Naive thymus-derived CD4-positive, alpha-beta T cell (primary cell): ENCODE data around the gene CRHR2. TPM values are rescaled to one million over a fixed set of nuclear protein-coding genes. Genes with fewer than 3 reads are reported as not detected.

Experiments
- ATAC-seq: fragments of 150-1000 bp; cut with Tn5 transposase; 2 replicates; pipeline ENCODE4 v1.10.0; 2021; ENCODE audit warnings: mild to moderate bottlenecking, moderate library complexity
- CTCF ChIA-PET: fragments of 350-600 bp; sonication (Branson Sonifier 250); formaldehyde crosslinking; loops from one replicate; lab custom pipeline; 2021; ENCODE audit warnings: antibody characterized with exemption; lab: Charles Lee
- POLR2A ChIA-PET: fragments of 350-600 bp; sonication (Branson Sonifier 250); formaldehyde crosslinking; loops from one replicate; lab custom pipeline; 2021; ENCODE audit warnings: antibody characterized with exemption, inconsistent platforms; lab: Charles Lee
- DNase-seq, 9 donors: peaks; one replicate each; pipeline versions ENCODE4 v3.0.0 to v3.0.0-alpha.2; 2020 to 2022; ENCODE audit warnings: mixed read lengths in 1 of 9
- H3K27ac ChIP-seq: one replicate; pipeline ENCODE4 v1.7.0; 2013; ENCODE audit warnings: mild to moderate bottlenecking, low read depth, low read length, moderate library complexity
- H3K27me3 ChIP-seq, 2 donors: one replicate each; pipeline ENCODE4 v1.7.0; 2013; ENCODE audit warnings: low read length in 2 of 2, mild to moderate bottlenecking in 2 of 2, moderate library complexity in 2 of 2; ENCODE audit not compliant: control insufficient read depth in 2 of 2, insufficient read depth in 2 of 2
- H3K36me3 ChIP-seq, 3 experiments: 1 replicate in 2 of 3; 2 replicates in 1 of 3; pipeline ENCODE4 v1.7.0; 2013; ENCODE audit warnings: low read length in 3 of 3, mild to moderate bottlenecking in 3 of 3, moderate library complexity in 1 of 3; ENCODE audit not compliant: insufficient read depth in 3 of 3, control insufficient read depth in 2 of 3
- H3K4me1 ChIP-seq, 2 donors: one replicate each; pipeline ENCODE4 v1.7.0; 2013; ENCODE audit warnings: low read length in 2 of 2, mild to moderate bottlenecking in 2 of 2, moderate library complexity in 1 of 2; ENCODE audit not compliant: control insufficient read depth in 2 of 2, insufficient read depth in 2 of 2
- H3K4me3 ChIP-seq: 2 replicates; pipeline ENCODE4 v1.7.0; 2013; ENCODE audit warnings: mild to moderate bottlenecking, low read length
- H3K9me3 ChIP-seq, 3 experiments: 1 replicate in 2 of 3; 2 replicates in 1 of 3; pipeline ENCODE4 v1.7.0; 2013; ENCODE audit warnings: low read length in 3 of 3; ENCODE audit not compliant: control insufficient read depth in 2 of 3
- H3K27ac Mint-ChIP-seq, 9 donors: one replicate each; pipeline ENCODE4 v1.8.0; 2020 to 2022; ENCODE audit warnings: mixed read lengths in 9 of 9, mild to moderate bottlenecking in 8 of 9, moderate library complexity in 5 of 9, inconsistent platforms in 2 of 9
- H3K27me3 Mint-ChIP-seq, 5 donors: one replicate each; pipeline ENCODE4 v1.8.0; 2021 to 2022; ENCODE audit warnings: mixed read lengths in 5 of 5, mild to moderate bottlenecking in 1 of 5
- H3K36me3 Mint-ChIP-seq, 5 donors: one replicate each; pipeline ENCODE4 v1.8.0; 2020 to 2022; ENCODE audit warnings: mixed read lengths in 5 of 5, mild to moderate bottlenecking in 3 of 5, inconsistent platforms in 1 of 5
- H3K4me1 Mint-ChIP-seq, 7 donors: one replicate each; pipeline ENCODE4 v1.8.0; 2020 to 2022; ENCODE audit warnings: mixed read lengths in 7 of 7, mild to moderate bottlenecking in 3 of 7, inconsistent platforms in 1 of 7
- H3K4me3 Mint-ChIP-seq, 10 donors: one replicate each; pipeline ENCODE4 v1.8.0; 2020 to 2022; ENCODE audit warnings: mild to moderate bottlenecking in 10 of 10, mixed read lengths in 10 of 10, moderate library complexity in 6 of 10, inconsistent platforms in 2 of 10
- H3K9me3 Mint-ChIP-seq, 11 donors: one replicate each; pipeline ENCODE4 v1.8.0; 2020 to 2022; ENCODE audit warnings: mixed read lengths in 11 of 11, mild to moderate bottlenecking in 4 of 11, inconsistent platforms in 1 of 11, moderate library complexity in 1 of 11
- intact Hi-C, 2 donors: fragments of 100-400 bp; cut with micrococcal nuclease; formaldehyde crosslinking; loops; one replicate each; pipeline ENCODE4 v1.15.1; 2023
- polyA plus RNA-seq, 2 donors: library from polyadenylated mRNA; unstranded; fragments of 300-500 nt; fragmentation: Illumina TruSeq; gene quantifications; one replicate each; pipeline ENCODE4 v1.2.3, GENCODE V29; 2021
- total RNA-seq, 6 experiments: library from RNA in 5 of 6; stranded (reverse) in 5 of 6; gene quantifications; 1 replicate in 5 of 6; 2 replicates in 1 of 6; pipeline ENCODE4 v1.2.3 and lab custom pipeline; 2021 to 2026

The CRHR2 gene
- total and polyA plus RNA-seq, 7 experiments from 2014 or later = not detected

GRCh38 chr7:30612658-30613265 lies 69.5 kb downstream of the CRHR2 start:
- peaks cover 22 to 77% (median 26%) of the 10 kb centered on the region in 3 experiments for H3K36me3 ChIP-seq
- no peaks in the 10 kb centered on the region for H3K27me3 ChIP-seq
- Mint-ChIP-seq H3K36me3 (peaks cover 23 to 75% (median 47%) of the 10 kb centered on the region in 5 donors), H3K4me1 (peaks cover 0 to 40% (median 12%) of the 10 kb centered on the region in 7 donors), H3K27me3 (no peaks in the 10 kb centered on the region), H3K27ac (peak overlapping the region in 3 of 9 donors; percentile 3 to 64 (median 48)), H3K4me3 (no peak overlapping the region), H3K9me3 (no peaks in the 10 kb centered on the region)
- no peak overlapping the region for H3K27ac ChIP-seq
- POLR2A ChIA-PET = no interaction called here
- DNase-seq (no peak), ATAC-seq (no peak)
- CTCF ChIA-PET = no interaction called here
- no peaks in the 10 kb centered on the region for H3K9me3 ChIP-seq
- H3K4me1 ChIP-seq = no peaks in the 10 kb centered on the region
- intact Hi-C loops = no loop called here
- no peak overlapping the region for H3K4me3 ChIP-seq

GRCh38 chr7:30605832-30606231 lies 76.4 kb downstream of the CRHR2 start:
- H3K36me3 Mint-ChIP-seq = peaks cover 17 to 74% (median 53%) of the 10 kb centered on the region in 5 donors
- Histone ChIP-seq H3K4me1 (no peaks in the 10 kb centered on the region), H3K36me3 (peaks cover 8 to 69% (median 14%) of the 10 kb centered on the region in 3 experiments), H3K9me3 (no peaks in the 10 kb centered on the region), H3K27me3 (no peaks in the 10 kb centered on the region), H3K4me3 (no peak overlapping the region), H3K27ac (no peak overlapping the region)
- H3K4me3 Mint-ChIP-seq = no peak overlapping the region
- ChIA-PET POLR2A (interaction anchor here (0.7 kb wide), 1 partner anchor 133 kb away, joined by 3 read pairs; no protein-coding TSS in a partner anchor), CTCF (no interaction called here)
- H3K27me3 Mint-ChIP-seq = no peaks in the 10 kb centered on the region
- no peaks in the 10 kb centered on the region for H3K9me3 Mint-ChIP-seq
- intact Hi-C loops = no loop called here
- DNase-seq (no peak), ATAC-seq (no peak)
- peak overlapping the region in 1 of 9 donors; percentile 32 for H3K27ac Mint-ChIP-seq
- peaks cover 0 to 39% (median 9%) of the 10 kb centered on the region in 7 donors for H3K4me1 Mint-ChIP-seq

GRCh38 chr7:30604901-30605300 lies 77.4 kb downstream of the CRHR2 start:
- Histone ChIP-seq H3K36me3 (peaks cover 14 to 71% (median 19%) of the 10 kb centered on the region in 3 experiments), H3K27me3 (no peaks in the 10 kb centered on the region), H3K4me3 (no peak overlapping the region), H3K9me3 (no peaks in the 10 kb centered on the region), H3K27ac (no peak overlapping the region), H3K4me1 (no peaks in the 10 kb centered on the region)
- Mint-ChIP-seq H3K27me3 (no peaks in the 10 kb centered on the region), H3K36me3 (peaks cover 17 to 77% (median 58%) of the 10 kb centered on the region in 5 donors), H3K4me3 (no peak overlapping the region), H3K9me3 (no peaks in the 10 kb centered on the region), H3K27ac (peak overlapping the region in 1 of 9 donors; percentile 41), H3K4me1 (peaks cover 0 to 35% (median 12%) of the 10 kb centered on the region in 7 donors)
- DNase-seq (no peak), ATAC-seq (no peak)
- ChIA-PET CTCF (interaction anchor here (1.5 kb wide), 1 partner anchor 135 kb away, joined by 4 read pairs; no protein-coding TSS in a partner anchor), POLR2A (no interaction called here)
- intact Hi-C loops = no loop called here

Other genes with a start within 250 kb of the CRHR2 start
- gene NOD1, start 203.7 kb downstream of the CRHR2 start, total RNA-seq = 10 to 100 TPM; 17.3 to 24.6 (median 19.2) TPM
- gene NOD1, start 203.7 kb downstream of the CRHR2 start, polyA plus RNA-seq = 1 to 10 TPM; 6.1 to 6.5 TPM
- gene GGCT, start 177.6 kb downstream of the CRHR2 start, total RNA-seq = 10 to 100 TPM in 4 of 5 experiments, 1 to 10 TPM in 1; 9.5 to 39.2 (median 10.8) TPM
- 10 to 100 TPM; 18.9 to 30.0 TPM for gene GGCT, start 177.6 kb downstream of the CRHR2 start, polyA plus RNA-seq
- 100 to 1,000 TPM in 1 of 5 experiments, 10 to 100 TPM in 4; 73.8 to 143 (median 75.8) TPM for gene GARS1, start 87.6 kb downstream of the CRHR2 start, total RNA-seq
- gene GARS1, start 87.6 kb downstream of the CRHR2 start, polyA plus RNA-seq = 10 to 100 TPM; 84.9 to 90.2 TPM
- 1 to 10 TPM in 2 of 5 experiments, under 1 TPM in 3; 0.38 to 4.8 (median 0.56) TPM for gene INMT, start 69.7 kb upstream of the CRHR2 start, total RNA-seq
- under 1 TPM in 1 of 2 donors, not detected in 1; 0.24 TPM for gene INMT, start 69.7 kb upstream of the CRHR2 start, polyA plus RNA-seq
- gene MINDY4, start 89.0 kb upstream of the CRHR2 start, total RNA-seq = 1 to 10 TPM in 2 of 5 experiments, under 1 TPM in 3; 0.82 to 1.5 (median 0.94) TPM
- under 1 TPM; 0.41 to 0.54 TPM for gene MINDY4, start 89.0 kb upstream of the CRHR2 start, polyA plus RNA-seq
- gene AQP1, start 229.4 kb upstream of the CRHR2 start, total RNA-seq = under 1 TPM in 3 of 5 experiments, not detected in 2; 0.12 to 0.37 (median 0.19) TPM
- gene AQP1, start 229.4 kb upstream of the CRHR2 start, polyA plus RNA-seq = under 1 TPM in 1 of 2 donors, not detected in 1; 0.13 TPM